ENCODE measurements around the gene PEX11A. TPM values are rescaled to one million over a fixed set of nuclear protein-coding genes. Genes with fewer than 3 reads are reported as not detected.

The PEX11A gene
- total and polyA plus RNA-seq, 2 of the 8 experiments (the other 6 are each of a cell fraction or from before 2014, with no cell fraction given), result 2.9 to 3.0 TPM

DNA sequence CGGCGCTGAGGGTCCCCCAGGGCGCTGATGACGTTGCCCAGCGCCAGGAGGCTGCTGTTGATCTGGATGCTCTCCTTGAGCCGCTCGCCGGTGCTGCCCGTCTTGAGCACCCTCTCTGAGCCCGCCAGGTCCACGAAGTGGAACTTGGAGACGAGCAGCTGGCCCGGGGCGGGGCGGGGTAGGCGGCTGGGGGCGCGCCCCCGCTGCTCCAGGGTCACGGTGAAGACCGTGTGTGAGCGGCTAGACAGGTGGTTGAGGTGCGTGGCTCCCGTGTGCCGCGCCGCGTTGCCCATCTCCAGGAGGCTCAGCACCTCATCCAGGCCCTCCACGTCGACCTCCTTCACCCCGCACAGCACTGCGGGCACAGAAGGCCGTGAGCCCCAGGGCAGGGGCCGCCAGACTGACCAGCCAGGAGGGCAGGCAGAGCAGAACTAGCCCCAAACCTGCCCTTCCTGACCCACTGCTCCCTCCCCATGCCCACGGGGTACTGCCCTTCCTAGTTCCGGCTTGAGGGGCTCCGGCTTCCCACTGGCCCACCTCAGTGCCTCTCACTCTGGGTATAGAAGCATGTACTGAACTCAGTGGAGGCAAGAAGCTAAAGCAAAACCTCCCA is 41.4 kb downstream of the PEX11A start:
- Histone ChIP-seq H3K56ac (replicated peaks; ENCODE audit: insufficient read length, low read depth, low read length) (no peak overlapping the region), H3K4me3 (ENCODE audit: extremely low read depth in 1 of 4, insufficient read depth in 2 of 4, low read depth in 3 of 4, low read length in 4 of 4) (no peak overlapping the region)
- POLR2A ChIA-PET (ENCODE audit: partially characterized antibody), result no interaction called here
- no peak for TF ChIP-seq NRF1 (IDR thresholded peaks at IDR 0.05; ENCODE audit: low read depth, low read length)
- TF ChIP-seq POLR2AphosphoS5 (IDR thresholded peaks at IDR 0.05; ENCODE audit: low read depth, low read length), result no peak
- TF ChIP-seq BCL11A (IDR thresholded peaks at IDR 0.05; ENCODE audit: low read depth in 2 of 2, low read length in 2 of 2), result no peak
- TF ChIP-seq POU5F1 (IDR thresholded peaks at IDR 0.05; ENCODE audit: low read depth, low read length), result no peak
- TF ChIP-seq EZH2 (IDR thresholded peaks at IDR 0.05; ENCODE audit: low read depth, low read length, severe bottlenecking), result no peak

More for the DNA sequence above, 41.4 kb downstream of the PEX11A start:
- 87% methylated on average over 26 of the region's 37 CpGs; no CpG with 5 or more reads in 1 of the 2 experiments for WGBS, 2 experiments (ENCODE audit: extremely low coverage in 1 of 2, insufficient coverage in 1 of 2, insufficient read length in 1 of 2, insufficient replicate concordance in 2 of 2, low coverage in 1 of 2, low lambda C conversion rate in 2 of 2, missing lambda C conversion rate in 1 of 2)
- Histone ChIP-seq H3K79me2 (ENCODE audit: control insufficient read depth in 1 of 2, insufficient read depth in 2 of 2, low read length in 2 of 2) (peaks cover 0 to 8% of the 10 kb centered on the region in 2 experiments; a peak in 2 of 4 replicates), H2AFZ (ENCODE audit: low read length) (no peak overlapping the region), H4K20me1 (replicated peaks in 1 of 2; ENCODE audit: control insufficient read depth in 1 of 2, insufficient read depth in 2 of 2, low read length in 2 of 2) (peaks cover 0 to 7% of the 10 kb centered on the region in 2 experiments), H3K4me1 (replicated peaks in 1 of 4; ENCODE audit: control insufficient read depth in 3 of 4, insufficient read depth in 4 of 4, low read length in 3 of 4) (no peaks in the 10 kb centered on the region), H3K14ac (ENCODE audit: insufficient read length) (no peak overlapping the region), H2BK12ac (ENCODE audit: low read depth, low read length) (no peak overlapping the region), H3K4ac (replicated peaks; ENCODE audit: insufficient read length, low read depth, low read length) (no peak overlapping the region), H4K5ac (ENCODE audit: insufficient read length, low read depth, low read length) (no peak overlapping the region), H2BK20ac (ENCODE audit: low read length) (no peak overlapping the region), H2BK120ac (replicated peaks; ENCODE audit: low read depth, low read length) (no peak overlapping the region), H4K91ac (replicated peaks; ENCODE audit: insufficient read length, low read length) (no peak overlapping the region), H3K23ac (ENCODE audit: insufficient read length) (no peak overlapping the region), H3K4me2 (ENCODE audit: insufficient read depth in 1 of 2, low read depth in 2 of 2, low read length in 2 of 2) (no peak overlapping the region), H2BK5ac (ENCODE audit: low read depth, low read length) (no peak overlapping the region), H3K9me3 (ENCODE audit: insufficient read depth in 2 of 2, low read depth in 1 of 2, low read length in 1 of 2) (no peaks in the 10 kb centered on the region), H3K23me2 (ENCODE audit: low read depth, low read length) (no peaks in the 10 kb centered on the region), H3K79me1 (ENCODE audit: low read depth, low read length) (peaks cover 8% of the 10 kb centered on the region; the same call in 1 of the 2 replicates), H3K18ac (ENCODE audit: extremely low read depth, low read length) (no peak overlapping the region), H3K27ac (ENCODE audit: low read depth, low read length) (no peak overlapping the region), H3K36me3 (ENCODE audit: control insufficient read depth in 2 of 4, insufficient read depth in 4 of 4, low read length in 3 of 4) (peaks cover 0 to 17% (median 9%) of the 10 kb centered on the region in 4 experiments; a peak in 4 of 8 replicates), H2BK15ac (ENCODE audit: low read length) (no peak overlapping the region), H4K8ac (ENCODE audit: extremely low read depth, insufficient read depth, low read length) (peak overlapping the region; percentile 85; the same call in 1 of the 2 replicates), H3K9ac (replicated peaks in 1 of 4; ENCODE audit: extremely low read depth in 1 of 4, low read depth in 3 of 4, low read length in 3 of 4) (no peak overlapping the region), H3K27me3 (replicated peaks in 1 of 4; ENCODE audit: control insufficient read depth in 3 of 4, extremely low read depth in 1 of 4, insufficient read depth in 3 of 4, low read length in 3 of 4) (no peaks in the 10 kb centered on the region), H2AK5ac (ENCODE audit: low read depth, low read length) (no peak overlapping the region)
- FAIRE-seq, result no peak
- CTCF ChIA-PET (ENCODE audit: partially characterized antibody), result interaction anchor here (1.0 to 5.1 kb wide), 4 partner anchors 12 to 226 kb away, joined by 3 to 43 read pairs (median 3); no protein-coding TSS in a partner anchor
- peak in 1 of 2 experiments; percentile 40 for DNase-seq (ENCODE audit: low read depth in 1 of 2, low spot score in 2 of 2)
